HG03442 (cell line): ENCODE data around the gene VPS36.
"Not testable (repeated sequence)": the region's sequence is repeated elsewhere in the genome, so short reads cannot be mapped to it uniquely, and the experiment has no call there.

ENCODE experiments used
- ATAC-seq: cut with Tn5 transposase; IDR thresholded peaks from one replicate; pipeline ENCODE4 v1.9.1; 2021; ENCODE audit warnings: mild to moderate bottlenecking, moderate library complexity; ENCODE audit not compliant: unreplicated experiment

VPS36 gene

GRCh38 chr13:52450012-52450792, at the start of gene VPS36:
Gene VPS36 (minus strand): TSS chr13:52450634. CDS start chr13:52450594, 40 bp downstream.
- peak; percentile 68 for ATAC-seq

GRCh38 chr13:52497979-52498378, 47.5 kb upstream of the VPS36 start:
- ATAC-seq: not testable (repeated sequence)

- not testable (repeated sequence) for ATAC-seq
Measured at GRCh38 chr13:52494241-52494640, 43.8 kb upstream of the VPS36 start.

GRCh38 chr13:52491015-52491414, 40.6 kb upstream of the VPS36 start:
- not testable (repeated sequence) for ATAC-seq

- not testable (repeated sequence) for ATAC-seq
Measured at GRCh38 chr13:52488763-52489162, 38.3 kb upstream of the VPS36 start.

- not testable (repeated sequence) for ATAC-seq
Measured at GRCh38 chr13:52487078-52487477, 36.6 kb upstream of the VPS36 start.

- ATAC-seq: not testable (repeated sequence)
Measured at GRCh38 chr13:52480677-52481428, 30.4 kb upstream of the VPS36 start.

- not testable (repeated sequence) for ATAC-seq
Measured at GRCh38 chr13:52468487-52468886, 18.1 kb upstream of the VPS36 start.

- no peak for ATAC-seq
Measured at GRCh38 chr13:52463526-52463925, 13.1 kb upstream of the VPS36 start.

- ATAC-seq: no peak
Measured at GRCh38 chr13:52461265-52461664, 10.8 kb upstream of the VPS36 start.

GRCh38 chr13:52459668-52460067, 9.2 kb upstream of the VPS36 start:
- no peak for ATAC-seq

GRCh38 chr13:52455677-52456041, 5.2 kb upstream of the VPS36 start:
- ATAC-seq: peak; percentile 26

GRCh38 chr13:52454820-52455676, 4.6 kb upstream of the VPS36 start, which contains the start of gene CKAP2:
Gene CKAP2 (plus strand): TSS chr13:52455478. CDS start chr13:52455557, 79 bp downstream.
- ATAC-seq: peak; percentile 67

GRCh38 chr13:52454459-52454819, 4.0 kb upstream of the VPS36 start:
- ATAC-seq: peak; percentile 26

- ATAC-seq: no peak
Measured at GRCh38 chr13:52452470-52452869, 2.0 kb upstream of the VPS36 start.

- ATAC-seq: no peak
Measured at GRCh38 chr13:52451135-52451804, 836 bp upstream of the VPS36 start.

- ATAC-seq: no peak
Measured at GRCh38 chr13:52450793-52451116, 321 bp upstream of the VPS36 start.

- no peak for ATAC-seq
Measured at GRCh38 chr13:52449331-52450011, 963 bp downstream of the VPS36 start.

- ATAC-seq: no peak
Measured at GRCh38 chr13:52447815-52448552, 2.5 kb downstream of the VPS36 start.
